ENCODE data around the gene RYR2.

DNA sequence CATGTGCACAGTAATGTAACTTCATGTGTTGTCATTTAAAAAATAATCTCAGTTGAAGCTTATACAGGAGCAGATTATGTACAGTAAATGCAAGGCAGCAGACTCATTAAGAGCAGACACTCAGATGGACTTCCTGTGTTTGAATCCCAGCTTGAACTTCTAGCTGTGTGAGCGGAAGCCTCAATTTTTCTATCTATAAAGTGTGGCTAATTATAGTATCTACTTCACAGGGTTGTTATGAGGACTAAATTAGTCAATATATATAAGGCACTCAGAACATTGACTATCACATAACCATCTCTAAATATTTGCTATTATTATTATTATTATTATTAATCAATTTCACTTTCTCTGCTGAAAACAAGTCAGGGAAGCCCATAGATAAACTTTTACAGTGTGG lies 707.1 kb downstream of the RYR2 start:
- no peak for TF ChIP-seq POLR2A (IDR thresholded peaks at IDR 0.05)
- TF ChIP-seq CTCF (IDR thresholded peaks at IDR 0.05), result no peak
- TF ChIP-seq POLR2AphosphoS5 (IDR thresholded peaks at IDR 0.05), result no peak

Data from suprapubic skin (tissue), 4 donors.